Activated T-cell treated with anti-CD3 and anti-CD28 coated beads for 48 hours (primary cell): ENCODE results near the gene NEURL1.
"Not testable (repeated sequence)": the region's sequence is repeated elsewhere in the genome, so short reads cannot be mapped to it uniquely, and the experiment has no call there.

ENCODE experiments used
- DNase-seq: peaks from one replicate; pipeline ENCODE4 v3.0.0-alpha.2; 2020; ENCODE audit warnings: low read depth

The NEURL1 gene

DNA sequence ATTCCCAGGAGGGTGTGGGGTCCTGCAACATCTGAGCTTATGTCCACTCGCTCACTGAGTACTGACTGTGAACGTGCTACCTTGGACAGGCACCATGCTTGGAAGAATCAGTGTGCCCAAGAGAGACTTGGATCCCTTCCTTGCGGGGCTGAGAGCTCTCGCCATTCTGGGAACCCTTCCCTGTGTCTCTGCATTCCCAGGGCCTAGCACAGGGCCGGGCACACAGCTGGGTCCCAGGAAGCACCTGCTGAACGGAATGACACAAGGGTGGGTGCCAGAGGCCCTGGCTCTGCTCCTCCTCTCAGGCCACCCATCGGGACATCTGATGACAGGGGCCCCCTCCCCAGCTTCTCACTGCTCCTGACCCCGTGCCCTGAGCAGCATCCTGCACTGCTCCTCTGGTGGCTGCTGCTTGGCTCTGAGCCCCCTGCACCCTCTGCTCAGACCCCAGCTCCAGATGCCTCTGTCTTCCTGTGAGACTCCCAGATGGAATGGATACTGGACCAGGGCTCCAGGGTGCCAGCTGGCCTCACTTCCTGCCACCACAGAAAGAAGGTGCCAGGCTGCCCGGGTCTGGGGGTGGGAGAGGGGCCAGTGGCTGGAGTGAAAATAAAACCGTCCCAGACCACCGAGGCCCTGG is 129.6 kb downstream of the NEURL1 start:
- no peak for DNase-seq

GRCh38 chr10:103626178-103626577 is 132.7 kb downstream of the NEURL1 start:
- no peak for DNase-seq

DNA sequence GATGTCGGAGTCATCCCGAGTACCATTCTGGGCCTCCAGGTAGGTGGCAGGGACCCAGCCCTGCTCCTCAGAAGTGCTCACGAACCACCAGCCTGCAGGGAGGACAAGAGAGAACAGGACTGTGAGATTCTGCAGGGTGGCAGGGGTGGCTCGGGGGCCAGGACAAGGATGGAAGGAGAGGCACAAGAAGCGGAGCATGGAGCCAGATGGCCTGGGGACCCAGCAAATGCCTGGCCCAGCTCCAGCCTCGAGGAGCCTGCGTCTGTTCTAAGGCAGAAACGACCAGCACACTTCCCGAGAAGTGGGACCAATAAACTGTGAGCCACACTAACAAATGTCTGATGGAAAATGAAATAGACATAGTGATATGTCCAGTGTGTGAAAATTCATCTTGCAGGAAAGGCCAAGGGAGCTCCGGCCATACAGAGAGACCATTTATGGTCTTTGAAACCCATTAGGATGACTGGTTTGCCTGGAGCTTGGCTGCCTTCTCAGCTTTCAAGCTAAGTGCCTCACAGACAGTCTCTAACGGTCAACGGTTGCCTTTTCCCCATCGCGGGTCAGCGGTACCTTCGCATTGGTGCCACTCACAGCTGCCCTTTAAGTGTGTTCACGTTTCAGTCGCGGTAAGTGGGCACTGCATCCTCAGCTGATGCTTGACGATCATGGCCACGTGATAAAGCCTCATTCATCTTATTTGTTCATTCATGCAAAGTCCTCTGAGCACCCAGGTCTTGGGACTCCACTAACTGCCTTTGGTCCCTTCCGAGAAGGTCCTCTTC is 133.8 kb downstream of the NEURL1 start:
- DNase-seq = no peak

GRCh38 chr10:103627893-103628292 is 134.4 kb downstream of the NEURL1 start:
- DNase-seq = no peak

GRCh38 chr10:103629581-103629980 is 136.1 kb downstream of the NEURL1 start:
- DNase-seq = no peak

GRCh38 chr10:103630156-103630555 is 136.7 kb downstream of the NEURL1 start:
- DNase-seq = no peak

GRCh38 chr10:103632247-103632642 is 138.7 kb downstream of the NEURL1 start:
- DNase-seq = no peak

DNA sequence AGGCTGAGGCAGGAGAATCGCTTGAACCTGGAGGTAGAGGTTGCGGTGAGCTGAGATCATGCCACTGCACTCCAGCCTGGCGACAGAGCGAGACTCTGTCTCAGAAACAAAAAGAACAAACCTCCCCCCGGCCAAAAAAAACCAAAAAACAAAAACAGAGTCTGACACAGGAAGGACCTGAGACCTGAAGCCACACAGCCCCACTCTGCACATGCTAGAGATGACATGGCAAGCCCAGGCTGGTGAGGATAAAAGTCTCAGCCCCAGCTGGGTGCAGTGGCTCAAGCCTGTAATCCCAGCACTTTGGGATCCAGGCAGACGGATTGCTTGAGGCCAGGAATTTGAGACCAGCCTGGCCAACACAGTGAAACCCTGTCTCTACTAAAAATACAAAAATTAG is 139.4 kb downstream of the NEURL1 start:
- not testable (repeated sequence) for DNase-seq

DNA sequence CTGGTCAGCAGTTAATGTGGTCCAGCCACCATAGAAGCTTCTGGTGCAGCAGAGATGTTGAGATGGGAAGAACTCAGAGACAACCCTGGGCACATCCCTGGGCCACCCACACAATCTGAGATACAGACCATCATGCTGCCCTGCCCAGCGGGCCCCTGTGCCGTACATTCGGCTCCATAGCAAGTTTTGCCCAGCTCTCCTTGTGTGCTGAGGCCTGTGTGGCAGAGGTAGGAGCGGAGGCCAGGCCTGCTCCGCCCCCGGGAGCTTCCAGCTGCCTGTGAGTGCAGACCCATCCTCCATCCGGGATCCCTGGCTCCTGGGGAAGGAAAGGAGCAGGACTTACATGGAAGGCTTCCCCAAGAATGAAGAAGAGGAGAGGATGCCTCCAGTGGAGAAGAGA is 140.3 kb downstream of the NEURL1 start:
- DNase-seq = no peak

DNA sequence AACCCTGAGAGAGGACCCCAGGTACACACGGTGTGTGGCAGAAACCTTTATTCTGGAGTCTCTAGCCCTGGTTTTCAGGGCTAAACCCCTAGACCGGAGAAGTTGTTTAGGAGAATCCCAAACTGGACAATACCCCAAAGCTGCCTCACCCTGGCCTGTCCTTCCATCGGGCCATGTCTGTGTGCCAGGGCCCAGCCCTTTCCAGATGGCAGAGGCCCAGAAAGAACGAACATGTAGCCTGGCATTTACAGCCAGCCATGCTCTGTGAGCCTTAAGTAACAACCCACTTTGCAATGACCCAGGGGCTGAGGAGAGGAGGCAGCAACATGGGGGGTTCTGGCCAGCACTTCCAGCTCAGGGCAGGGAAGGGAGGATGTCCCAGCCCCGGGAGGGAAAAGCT is 142.1 kb downstream of the NEURL1 start:
- no peak for DNase-seq

- DNase-seq = no peak
Measured at GRCh38 chr10:103636492-103636891, 143.0 kb downstream of the NEURL1 start.

GRCh38 chr10:103637011-103637410 is 143.5 kb downstream of the NEURL1 start:
- DNase-seq = no peak

DNA sequence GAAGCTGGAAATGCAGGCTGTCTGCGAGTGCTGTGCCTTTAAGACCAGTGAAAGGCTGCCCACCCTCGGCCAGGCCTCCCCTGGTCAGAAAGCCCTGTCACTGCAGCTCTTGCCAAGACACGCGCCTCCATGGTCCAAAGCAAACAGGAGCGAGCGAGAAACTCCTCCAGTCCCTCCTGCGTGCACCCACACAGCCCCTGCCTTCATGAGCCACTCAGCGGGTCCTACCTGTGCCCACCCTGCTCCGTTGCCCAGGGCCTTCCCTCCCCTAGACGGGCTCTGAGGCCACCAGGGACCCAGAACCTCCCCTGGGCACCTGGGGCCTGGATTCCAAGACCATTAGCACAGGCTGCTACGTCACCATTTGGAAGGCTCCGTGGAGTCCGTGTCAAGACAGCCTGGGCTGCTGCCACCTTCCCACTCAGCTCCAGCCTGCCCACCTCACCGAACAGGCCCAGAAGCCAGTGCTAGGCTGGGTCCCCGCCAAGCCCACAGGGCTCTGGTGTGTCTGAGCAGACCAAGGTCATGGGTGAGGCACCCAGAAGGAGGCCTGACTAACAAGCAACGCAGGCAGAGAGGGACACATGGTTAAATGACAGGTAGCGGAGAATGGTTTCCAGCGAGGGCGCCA is 144.5 kb downstream of the NEURL1 start:
- DNase-seq = no peak

DNA sequence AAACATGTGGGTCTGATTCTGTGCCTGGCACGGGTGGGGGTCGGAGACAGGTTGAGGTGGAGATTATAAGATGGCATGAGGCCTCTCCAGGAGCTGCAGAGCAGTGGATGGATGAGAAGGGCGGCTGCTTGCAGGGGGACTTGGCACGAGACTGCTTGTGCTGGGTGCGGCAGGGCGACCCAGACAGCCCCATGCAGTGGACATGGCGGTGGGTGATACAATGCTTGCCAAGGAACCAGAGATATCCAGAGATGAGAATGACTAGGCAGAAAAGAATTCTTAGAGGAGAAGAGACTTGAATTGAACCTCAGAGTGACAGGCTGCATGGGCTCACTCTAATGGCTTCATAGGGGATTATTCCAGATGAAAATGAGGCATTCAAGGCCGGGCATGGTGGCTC is 145.4 kb downstream of the NEURL1 start:
- no peak for DNase-seq

DNA sequence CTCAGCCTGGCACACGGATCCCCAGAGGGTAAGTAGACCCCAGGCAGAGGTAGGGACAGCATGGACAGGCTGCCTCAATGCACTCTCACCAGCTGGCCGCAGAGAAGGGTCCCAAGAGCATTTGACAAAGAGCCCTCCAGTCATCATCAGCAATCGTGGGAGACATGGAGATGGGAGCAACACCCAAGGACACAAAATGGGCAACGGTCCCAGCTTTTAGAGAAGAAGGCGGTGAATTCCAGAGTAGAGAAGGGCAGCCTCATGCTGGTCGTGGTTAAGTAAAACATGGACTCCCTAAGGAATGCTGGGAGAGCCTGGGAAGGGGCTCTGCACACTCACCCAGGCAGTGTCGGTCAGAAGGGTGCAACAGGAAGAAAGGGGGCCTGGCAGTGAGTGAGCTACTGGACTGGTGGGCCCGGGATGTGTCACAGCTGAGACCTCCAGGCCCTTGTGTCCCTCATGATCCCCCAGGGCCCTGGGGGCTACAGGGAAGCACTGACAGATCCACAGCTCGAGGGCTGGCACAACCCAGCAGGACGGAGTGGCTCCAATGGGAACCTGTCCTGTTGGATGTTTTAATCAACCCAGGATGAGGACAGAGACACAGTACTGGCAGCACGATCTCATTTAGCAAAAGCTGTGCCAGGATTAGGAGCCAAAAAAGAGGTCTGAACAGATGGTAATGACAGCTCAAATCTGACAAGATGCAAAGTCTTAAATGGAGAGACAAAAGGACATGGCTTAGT is 147.1 kb downstream of the NEURL1 start:
- DNase-seq = no peak

DNA sequence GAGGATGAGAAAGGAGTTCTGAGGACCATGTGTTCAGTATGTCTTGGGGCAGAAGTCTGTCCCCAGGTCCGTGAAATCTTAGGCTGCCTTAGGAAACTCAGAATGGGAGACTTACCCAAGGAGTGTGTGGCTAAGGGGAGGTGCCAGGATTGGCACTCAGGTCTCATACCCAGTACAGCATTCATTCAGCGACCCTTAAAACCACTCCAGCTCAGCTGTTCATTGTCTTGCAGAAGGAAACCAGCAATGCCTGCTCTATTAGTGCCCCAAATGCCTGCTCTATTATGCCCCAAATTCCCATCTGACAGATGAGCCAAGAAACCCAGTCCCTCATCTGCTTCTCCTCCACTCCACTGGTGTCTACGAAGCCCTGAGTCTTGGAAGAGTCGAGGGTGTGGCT is 147.8 kb downstream of the NEURL1 start:
- no peak for DNase-seq
